Inflammatory macrophage (primary cell): ENCODE measurements around the gene DXO.
"Not testable (repeated sequence)": the region's sequence is repeated elsewhere in the genome, so short reads cannot be mapped to it uniquely, and the experiment has no call there.

Source experiments
- DNase-seq, 2 donors: peaks; one replicate each; pipeline ENCODE4 v3.0.0-alpha.2; 2020 to 2022

DXO gene

GRCh38 chr6:31979238-31979898 is 7.4 kb upstream of the DXO start:
- no peak for DNase-seq

- DNase-seq: no peak
Observed at GRCh38 chr6:31978831-31979230, 6.9 kb upstream of the DXO start.

GRCh38 chr6:31977816-31978431 is 6.0 kb upstream of the DXO start:
- no peak for DNase-seq

GRCh38 chr6:31976065-31976464 is 4.1 kb upstream of the DXO start:
- DNase-seq: not testable (repeated sequence)

- DNase-seq: no peak
Observed at GRCh38 chr6:31972709-31973350, 892 bp upstream of the DXO start.

- no peak for DNase-seq
Observed at GRCh38 chr6:31971279-31971992, 502 bp downstream of the DXO start.

- no peak for DNase-seq
Observed at GRCh38 chr6:31970604-31971271, 1.2 kb downstream of the DXO start.

GRCh38 chr6:31969712-31970603 is 2.0 kb downstream of the DXO start:
- no peak for DNase-seq

GRCh38 chr6:31968791-31969711 is 2.9 kb downstream of the DXO start:
- DNase-seq: no peak

- no peak for DNase-seq
Observed at GRCh38 chr6:31968326-31968725, 3.6 kb downstream of the DXO start.

- DNase-seq: no peak
Observed at GRCh38 chr6:31967926-31968320, 4.0 kb downstream of the DXO start.

- DNase-seq: no peak
Observed at GRCh38 chr6:31966997-31967925, 4.7 kb downstream of the DXO start.

- DNase-seq: no peak
Observed at GRCh38 chr6:31966506-31966905, 5.4 kb downstream of the DXO start.

- no peak for DNase-seq
Observed at GRCh38 chr6:31965700-31966099, 6.2 kb downstream of the DXO start.

GRCh38 chr6:31963921-31964320 is 8.0 kb downstream of the DXO start:
- no peak for DNase-seq

- no peak for DNase-seq
Observed at GRCh38 chr6:31961616-31962015, 10.3 kb downstream of the DXO start.

GRCh38 chr6:31958741-31959739 is 12.9 kb downstream of the DXO start, which contains the start of the genes NELFE and SKIC2:
NELFE (minus strand) TSS chr6:31958971; CDS start chr6:31958446, 525 bp downstream.
SKIC2 (plus strand) TSS chr6:31959175; CDS start chr6:31959193, 18 bp downstream.
- DNase-seq: peak; percentile 100

GRCh38 chr6:31958412-31958740 is 13.6 kb downstream of the DXO start:
- no peak for DNase-seq
